GM13977 (cell line): ENCODE data around the gene FRRS1.

Source experiments
- DNase-seq: peaks from one replicate; pipeline ENCODE4 v3.0.0; 2012; ENCODE audit warnings: low spot score
- in situ Hi-C: fragments of 300-500 bp; cut with MboI; formaldehyde crosslinking; loops from one replicate; pipeline ENCODE4 v1.12.0; 2022; ENCODE audit warnings: low sequenced_read_pairs, low pct_unique_long_range_greater_than_20kb, mixed read lengths, inconsistent platforms; ENCODE audit not compliant: unreplicated experiment
- TF ChIP-seq, protein P1 (sequence below): IDR thresholded peaks from 2 replicates; pipeline ENCODE4 v1.5.1; 2012; ENCODE audit warnings: mild to moderate bottlenecking, control low read depth; ENCODE audit not compliant: insufficient read depth; ENCODE audit errors: extremely low read depth, missing control alignments

The FRRS1 gene

DNA sequence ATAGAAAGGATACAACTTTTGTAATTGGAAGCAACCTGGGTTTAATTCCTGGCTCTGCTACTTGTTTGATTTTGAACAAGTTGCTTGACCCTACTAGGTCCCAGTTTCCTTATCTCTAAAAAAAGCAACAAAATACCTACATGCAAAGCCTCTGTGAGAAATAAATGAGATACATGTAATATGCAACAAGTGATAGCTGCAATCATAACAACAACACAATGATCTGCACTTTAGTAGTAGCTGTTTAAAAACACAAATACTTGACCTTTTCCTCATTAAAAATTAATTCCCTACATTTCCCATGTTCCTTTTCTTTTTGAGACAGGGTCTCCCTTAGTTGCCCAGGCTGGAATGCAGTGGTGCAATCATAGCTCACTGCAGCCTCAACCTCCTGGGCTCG is 40.0 kb downstream of the FRRS1 start:
- TF ChIP-seq, protein P1, sequence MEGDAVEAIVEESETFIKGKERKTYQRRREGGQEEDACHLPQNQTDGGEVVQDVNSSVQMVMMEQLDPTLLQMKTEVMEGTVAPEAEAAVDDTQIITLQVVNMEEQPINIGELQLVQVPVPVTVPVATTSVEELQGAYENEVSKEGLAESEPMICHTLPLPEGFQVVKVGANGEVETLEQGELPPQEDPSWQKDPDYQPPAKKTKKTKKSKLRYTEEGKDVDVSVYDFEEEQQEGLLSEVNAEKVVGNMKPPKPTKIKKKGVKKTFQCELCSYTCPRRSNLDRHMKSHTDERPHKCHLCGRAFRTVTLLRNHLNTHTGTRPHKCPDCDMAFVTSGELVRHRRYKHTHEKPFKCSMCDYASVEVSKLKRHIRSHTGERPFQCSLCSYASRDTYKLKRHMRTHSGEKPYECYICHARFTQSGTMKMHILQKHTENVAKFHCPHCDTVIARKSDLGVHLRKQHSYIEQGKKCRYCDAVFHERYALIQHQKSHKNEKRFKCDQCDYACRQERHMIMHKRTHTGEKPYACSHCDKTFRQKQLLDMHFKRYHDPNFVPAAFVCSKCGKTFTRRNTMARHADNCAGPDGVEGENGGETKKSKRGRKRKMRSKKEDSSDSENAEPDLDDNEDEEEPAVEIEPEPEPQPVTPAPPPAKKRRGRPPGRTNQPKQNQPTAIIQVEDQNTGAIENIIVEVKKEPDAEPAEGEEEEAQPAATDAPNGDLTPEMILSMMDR, result no peak
- DNase-seq, result no peak
- in situ Hi-C loops, result no loop called here

DNA sequence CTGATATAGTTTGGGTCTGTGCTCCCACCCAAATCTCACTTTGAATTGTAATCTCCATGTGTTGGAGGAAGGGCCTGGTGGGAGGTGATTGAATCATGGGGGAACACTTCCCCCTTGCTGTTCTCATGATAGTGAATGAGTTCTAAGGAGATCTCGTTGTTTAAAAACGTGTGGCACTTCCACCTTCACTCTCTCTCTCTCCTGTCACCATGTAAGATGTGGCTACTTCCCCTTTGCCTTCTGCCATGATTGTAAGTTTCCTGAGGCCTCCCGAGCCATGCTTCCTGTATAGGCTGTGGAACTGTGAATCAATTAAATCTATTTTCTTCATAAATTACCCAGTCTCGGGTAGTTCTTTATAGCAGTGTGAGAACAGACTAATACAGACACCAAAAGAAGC is 40.4 kb downstream of the FRRS1 start:
- no peak for DNase-seq
- TF ChIP-seq, protein P1, result no peak
- in situ Hi-C loops, result no loop called here

DNA sequence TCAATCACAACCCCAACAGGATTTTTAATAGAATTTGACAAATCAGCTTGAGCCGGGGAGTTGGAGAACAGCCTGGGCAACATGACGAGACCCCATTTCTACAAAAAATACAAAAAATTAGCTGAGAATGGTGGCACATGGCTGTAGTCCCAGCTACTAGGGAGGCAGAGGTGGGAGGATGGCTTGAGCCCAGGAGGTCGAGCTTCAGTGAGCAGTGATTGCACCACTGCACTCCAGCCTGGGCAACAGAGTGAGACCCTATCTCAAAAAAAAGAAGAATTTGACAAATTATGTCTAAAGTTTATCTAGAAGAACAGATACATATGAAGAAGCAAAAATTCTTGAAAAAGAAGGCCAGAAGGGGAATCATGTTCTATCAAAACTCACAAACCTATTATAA is 43.2 kb downstream of the FRRS1 start:
- in situ Hi-C loops, result no loop called here
- no peak for DNase-seq
- TF ChIP-seq, protein P1, result no peak

DNA sequence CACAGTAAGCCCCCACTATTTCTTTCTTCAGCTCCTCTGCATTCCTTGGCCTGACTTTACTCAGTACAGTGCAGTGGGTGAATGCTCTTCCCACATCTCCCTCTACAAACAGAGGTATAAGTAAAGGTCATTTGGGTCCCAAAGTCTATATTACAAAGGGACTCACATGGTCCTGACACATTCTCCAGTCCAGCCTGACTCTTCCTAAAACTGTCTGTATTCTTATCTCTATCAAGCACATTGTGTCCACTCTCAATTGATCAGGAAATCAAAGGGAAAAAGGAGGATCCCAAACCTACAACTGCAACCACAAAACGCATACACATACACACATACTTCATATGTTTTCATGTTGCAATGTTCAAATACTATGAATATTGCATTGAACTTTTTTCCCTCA is 49.4 kb downstream of the FRRS1 start:
- in situ Hi-C loops, result no loop called here
- no peak for DNase-seq
- TF ChIP-seq, protein P1, result no peak

DNA sequence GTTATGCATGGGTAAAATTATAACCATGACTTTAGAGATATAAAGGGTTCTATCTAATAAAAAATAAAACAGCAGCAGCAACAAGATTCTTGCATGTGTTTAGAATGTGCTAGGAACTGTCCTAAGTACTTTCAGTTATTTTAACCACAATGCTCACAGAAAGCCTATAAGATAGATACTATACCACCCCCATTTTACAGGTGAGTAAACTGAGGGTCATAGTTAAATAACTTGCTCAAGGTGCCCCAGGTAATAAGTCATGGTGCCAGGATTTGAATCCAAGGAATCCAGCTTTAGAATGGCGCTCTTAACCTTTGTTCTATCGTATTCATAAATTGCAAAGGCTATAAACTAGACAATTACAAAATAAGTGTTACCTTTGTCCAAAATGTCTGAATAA is 53.4 kb downstream of the FRRS1 start:
- TF ChIP-seq, protein P1, result no peak
- DNase-seq, result no peak
- in situ Hi-C loops, result no loop called here

DNA sequence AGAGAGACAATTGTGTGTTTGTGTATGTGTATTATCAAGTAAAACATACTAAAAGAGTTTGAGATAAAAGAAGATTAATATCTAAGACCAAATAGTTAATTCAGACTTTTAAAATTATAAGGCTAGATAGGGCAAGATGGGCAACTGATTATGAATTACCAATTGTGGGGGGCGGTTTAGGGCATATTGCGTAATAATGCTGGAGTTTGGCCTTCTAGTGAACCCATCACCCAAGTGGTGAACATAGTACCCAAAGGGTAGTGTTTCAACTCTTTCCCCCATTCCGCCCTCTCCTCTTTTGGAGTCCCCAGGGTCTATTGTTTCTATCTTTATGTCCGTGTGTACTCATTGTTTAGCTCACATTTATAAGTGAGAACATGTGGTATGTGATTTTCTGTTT is 55.4 kb downstream of the FRRS1 start:
- in situ Hi-C loops, result no loop called here
- TF ChIP-seq, protein P1, result no peak
- DNase-seq, result no peak
